22Rv1 (cell line): ENCODE data around the gene NLRC5.

Experiments used
- H3K27ac ChIP-seq: fragments of 450-650 bp; 2 replicates; pipeline ENCODE4 v1.5.1; 2017
- CTCF ChIP-seq: fragments of 450-650 bp; IDR thresholded peaks from 2 replicates; pipeline ENCODE4 v1.5.1; 2017; ENCODE audit warnings: mild to moderate bottlenecking
- ZFX ChIP-seq: fragments of 450-650 bp; IDR thresholded peaks from 2 replicates; pipeline ENCODE4 v1.6.1; 2017; ENCODE audit warnings: antibody characterized with exemption, borderline replicate concordance

Gene NLRC5

GRCh38 chr16:57113664-57114063 is 124.3 kb downstream of the NLRC5 start:
- TF ChIP-seq CTCF (no peak), ZFX (no peak)
- H3K27ac ChIP-seq, result no peak overlapping the region

DNA sequence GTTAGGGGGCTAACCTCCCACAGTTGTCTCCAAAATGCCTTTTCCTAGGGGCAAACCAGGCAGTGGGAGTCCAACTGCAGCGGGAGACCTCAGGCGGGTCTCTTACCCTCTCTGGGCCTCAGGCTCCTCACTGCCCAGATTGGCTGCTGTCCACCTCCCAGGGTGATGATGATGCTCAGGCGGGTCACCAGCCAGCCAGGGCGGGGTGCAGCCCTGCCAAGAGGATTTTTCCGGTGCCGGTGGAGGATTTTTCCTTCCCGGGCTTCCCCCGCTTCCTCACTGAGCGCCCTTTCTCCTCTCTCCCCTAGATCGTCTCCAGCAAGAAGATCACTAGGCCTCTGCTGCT is 125.8 kb downstream of the NLRC5 start:
- TF ChIP-seq ZFX (no peak), CTCF (no peak)
- no peak overlapping the region for H3K27ac ChIP-seq

GRCh38 chr16:57115514-57116182 is 126.3 kb downstream of the NLRC5 start:
- TF ChIP-seq ZFX (no peak), CTCF (no peak)
- no peak overlapping the region for H3K27ac ChIP-seq

- TF ChIP-seq ZFX, result no peak
- no peak for TF ChIP-seq CTCF
- H3K27ac ChIP-seq, result no peak overlapping the region
Measured at GRCh38 chr16:57118461-57119084, 129.2 kb downstream of the NLRC5 start.

DNA sequence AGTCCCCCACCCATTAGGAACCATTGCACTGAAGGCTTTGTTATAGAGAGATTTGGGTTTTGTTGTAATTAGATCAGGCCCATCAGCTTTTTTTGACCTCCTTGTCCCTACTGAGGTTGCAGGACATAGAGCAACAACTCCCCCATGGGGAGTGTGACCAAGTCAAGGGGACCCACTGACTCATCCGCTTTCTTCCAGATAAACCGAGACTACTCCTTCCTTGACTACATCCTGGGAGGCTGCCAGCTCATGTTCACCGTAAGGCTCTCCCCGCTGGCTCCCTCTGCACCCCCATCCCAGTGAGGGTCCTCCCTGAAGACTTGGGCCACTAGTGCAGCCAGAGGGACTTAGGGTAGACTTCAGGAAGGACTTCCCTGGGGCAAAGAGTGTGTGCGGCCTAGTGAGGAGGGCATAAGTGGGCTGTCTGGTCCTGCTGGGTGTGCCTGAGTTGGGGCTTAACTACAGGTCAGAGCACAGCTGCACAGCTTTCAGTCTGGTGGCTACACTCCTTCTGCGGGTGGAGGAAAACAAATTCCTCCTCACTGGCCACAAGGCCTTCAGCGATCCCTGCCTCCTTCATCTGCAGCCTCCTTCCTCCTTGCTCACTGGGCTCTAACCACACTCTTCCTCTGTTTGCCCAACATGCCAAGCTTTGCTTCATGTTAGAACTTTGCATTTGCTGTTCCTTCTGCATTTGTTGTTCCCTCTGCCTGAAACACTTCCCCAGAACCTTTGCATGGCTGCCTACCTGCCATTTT is 134.0 kb downstream of the NLRC5 start:
- H3K27ac ChIP-seq, result no peak overlapping the region
- TF ChIP-seq CTCF (no peak), ZFX (no peak)

DNA sequence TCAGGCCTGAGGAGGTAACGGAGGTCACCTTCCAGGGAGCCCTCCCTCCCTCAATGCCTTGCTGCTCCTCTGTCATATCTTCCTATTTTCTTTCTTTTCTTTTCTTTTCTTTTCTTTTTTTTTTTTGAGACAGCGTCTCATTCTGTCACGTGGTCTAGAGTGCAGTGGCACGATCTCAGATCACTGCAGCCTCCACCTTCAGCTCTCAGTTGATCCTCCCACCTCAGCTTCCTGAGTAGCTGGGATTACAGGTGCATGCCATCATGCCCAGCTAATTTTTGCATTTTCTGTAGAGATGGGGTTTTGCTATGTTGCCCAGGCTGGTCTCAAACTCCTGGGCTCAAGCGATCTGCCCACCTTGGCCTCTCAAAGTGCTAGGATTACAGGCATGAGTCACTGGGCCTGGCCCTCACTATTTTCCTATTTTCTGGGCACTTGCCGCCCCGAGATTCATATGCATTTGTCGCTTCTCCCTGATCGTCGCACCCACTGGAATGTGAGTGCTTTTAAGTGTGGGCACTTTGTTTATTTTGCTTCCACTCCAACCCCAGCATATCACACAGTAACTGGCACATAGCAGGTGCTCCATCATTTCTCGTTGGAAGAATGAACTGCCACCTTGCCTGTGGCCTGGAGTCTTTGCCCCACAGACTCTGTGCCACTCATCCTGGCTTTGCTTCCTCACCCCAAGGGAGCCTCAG is 134.8 kb downstream of the NLRC5 start:
- H3K27ac ChIP-seq, result no peak overlapping the region

More for the DNA sequence above, 134.8 kb downstream of the NLRC5 start:
- TF ChIP-seq ZFX (no peak), CTCF (no peak)
